Measurements from ENCODE around the gene ENKD1.

Gene ENKD1

GRCh38 chr16:67710607-67711006 lies 44.1 kb upstream of the ENKD1 start:
- H3K36me3 ChIP-seq (replicated peaks in 1 of 2; ENCODE audit: control insufficient read depth in 2 of 2, insufficient read depth in 2 of 2, low read length in 2 of 2): peaks cover 0 to 8% of the 10 kb centered on the region in 2 donors
- H2BK120ac ChIP-seq (ENCODE audit: low read depth, low read length): no peak overlapping the region
- no peak overlapping the region for H3K4ac ChIP-seq (ENCODE audit: low read length)
- H4K8ac ChIP-seq (ENCODE audit: low read depth, low read length): no peak overlapping the region
- H3K79me1 ChIP-seq (ENCODE audit: low read depth, low read length): peaks cover 6% of the 10 kb centered on the region
- no peak overlapping the region for H3K14ac ChIP-seq (ENCODE audit: low read length)
- H4K91ac ChIP-seq (ENCODE audit: low read depth, low read length, poor library complexity): no peak overlapping the region
- no peak for DNase-seq (ENCODE audit: low spot score)
- no peaks in the 10 kb centered on the region for H3K27me3 ChIP-seq (ENCODE audit: control insufficient read depth in 3 of 3, insufficient read depth in 3 of 3, low read depth in 1 of 3, low read length in 3 of 3)
- no peak overlapping the region for H2BK5ac ChIP-seq (ENCODE audit: low read length)
- H2BK15ac ChIP-seq (ENCODE audit: low read length): no peak overlapping the region
- no peak overlapping the region for H3K18ac ChIP-seq (ENCODE audit: low read length)
- no peaks in the 10 kb centered on the region for H3K9me3 ChIP-seq (replicated peaks in 1 of 2; ENCODE audit: control insufficient read depth in 2 of 2, insufficient read depth in 1 of 2, low read depth in 1 of 2, low read length in 2 of 2)
- no peak overlapping the region for H3K4me3 ChIP-seq (ENCODE audit: low read length in 2 of 2)
- H2AFZ ChIP-seq (ENCODE audit: low read length): no peak overlapping the region
- H3K9ac ChIP-seq (ENCODE audit: low read depth, low read length, poor library complexity): no peak overlapping the region
- H2AK5ac ChIP-seq (ENCODE audit: low read depth, low read length): no peak overlapping the region
- no peak overlapping the region for H3K27ac ChIP-seq (replicated peaks; ENCODE audit: low read length)
- no peaks in the 10 kb centered on the region for H3K4me1 ChIP-seq (ENCODE audit: control insufficient read depth in 2 of 2, insufficient read depth in 1 of 2, low read depth in 1 of 2, low read length in 2 of 2)
- H3K23ac ChIP-seq (ENCODE audit: low read depth, low read length, poor library complexity): no peak overlapping the region
- H2BK12ac ChIP-seq (ENCODE audit: low read length): no peak overlapping the region
- no CpG with 5 or more reads among the region's 6 CpGs for WGBS, 2 donors (ENCODE audit: extremely low coverage in 2 of 2, insufficient read length in 2 of 2, insufficient replicate concordance in 1 of 2)
- no peak overlapping the region for H3K4me2 ChIP-seq (ENCODE audit: insufficient read depth, low read length, poor library complexity, severe bottlenecking)

GRCh38 chr16:67709050-67709449 lies 42.5 kb upstream of the ENKD1 start:
- Histone ChIP-seq H3K14ac (ENCODE audit: low read length) (no peak overlapping the region), H2BK120ac (ENCODE audit: low read depth, low read length) (no peak overlapping the region), H3K4me1 (ENCODE audit: control insufficient read depth in 2 of 2, insufficient read depth in 1 of 2, low read depth in 1 of 2, low read length in 2 of 2) (no peaks in the 10 kb centered on the region), H2BK5ac (ENCODE audit: low read length) (no peak overlapping the region), H3K36me3 (replicated peaks in 1 of 2; ENCODE audit: control insufficient read depth in 2 of 2, insufficient read depth in 2 of 2, low read length in 2 of 2) (peaks cover 3 to 8% of the 10 kb centered on the region in 2 donors), H2BK15ac (ENCODE audit: low read length) (no peak overlapping the region), H3K4ac (ENCODE audit: low read length) (no peak overlapping the region), H3K9ac (ENCODE audit: low read depth, low read length, poor library complexity) (no peak overlapping the region), H3K4me3 (ENCODE audit: low read length in 2 of 2) (no peak overlapping the region), H2AFZ (ENCODE audit: low read length) (no peak overlapping the region), H2AK5ac (ENCODE audit: low read depth, low read length) (no peak overlapping the region), H2BK12ac (ENCODE audit: low read length) (no peak overlapping the region), H3K9me3 (replicated peaks in 1 of 2; ENCODE audit: control insufficient read depth in 2 of 2, insufficient read depth in 1 of 2, low read depth in 1 of 2, low read length in 2 of 2) (no peaks in the 10 kb centered on the region), H3K23ac (ENCODE audit: low read depth, low read length, poor library complexity) (no peak overlapping the region), H4K91ac (ENCODE audit: low read depth, low read length, poor library complexity) (no peak overlapping the region), H3K27me3 (ENCODE audit: control insufficient read depth in 3 of 3, insufficient read depth in 3 of 3, low read depth in 1 of 3, low read length in 3 of 3) (no peaks in the 10 kb centered on the region), H3K27ac (replicated peaks; ENCODE audit: low read length) (no peak overlapping the region), H3K18ac (ENCODE audit: low read length) (no peak overlapping the region), H3K4me2 (ENCODE audit: insufficient read depth, low read length, poor library complexity, severe bottlenecking) (no peak overlapping the region), H3K79me1 (ENCODE audit: low read depth, low read length) (peaks cover 8% of the 10 kb centered on the region), H4K8ac (ENCODE audit: low read depth, low read length) (no peak overlapping the region)
- DNase-seq (ENCODE audit: low spot score): no peak
- no CpG with 5 or more reads among the region's 1 CpG for WGBS, 2 donors (ENCODE audit: extremely low coverage in 2 of 2, insufficient read length in 2 of 2, insufficient replicate concordance in 1 of 2)

DNA sequence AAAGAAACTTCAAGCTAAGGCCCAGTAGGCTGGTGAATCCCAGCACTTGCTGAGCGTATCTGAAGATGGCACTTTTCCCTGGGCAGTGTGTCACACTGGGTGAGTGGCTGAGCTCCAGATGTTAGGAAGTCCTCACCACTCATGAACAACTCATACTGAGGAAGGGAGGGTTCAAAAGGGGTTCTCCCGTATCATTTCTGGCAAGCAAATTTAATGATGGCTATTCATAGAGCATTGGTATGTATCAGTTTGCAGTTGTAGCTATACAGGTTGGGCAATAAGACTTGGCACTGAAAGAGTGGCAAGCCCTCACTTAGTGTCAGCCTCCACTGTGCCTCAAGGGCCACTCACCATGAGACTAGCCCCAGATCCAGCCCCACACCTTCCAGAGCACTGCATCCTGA lies 41.8 kb upstream of the ENKD1 start:
- no peak overlapping the region for H3K23ac ChIP-seq (ENCODE audit: low read depth, low read length, poor library complexity)
- no peak overlapping the region for H2BK5ac ChIP-seq (ENCODE audit: low read length)
- H3K18ac ChIP-seq (ENCODE audit: low read length): no peak overlapping the region
- DNase-seq (ENCODE audit: low spot score): no peak
- no peaks in the 10 kb centered on the region for H3K9me3 ChIP-seq (replicated peaks in 1 of 2; ENCODE audit: control insufficient read depth in 2 of 2, insufficient read depth in 1 of 2, low read depth in 1 of 2, low read length in 2 of 2)
- H4K8ac ChIP-seq (ENCODE audit: low read depth, low read length): no peak overlapping the region
- H3K27me3 ChIP-seq (ENCODE audit: control insufficient read depth in 3 of 3, insufficient read depth in 3 of 3, low read depth in 1 of 3, low read length in 3 of 3): no peaks in the 10 kb centered on the region
- no peak overlapping the region for H2BK120ac ChIP-seq (ENCODE audit: low read depth, low read length)
- H3K9ac ChIP-seq (ENCODE audit: low read depth, low read length, poor library complexity): no peak overlapping the region
- H3K4ac ChIP-seq (ENCODE audit: low read length): no peak overlapping the region
- H2AK5ac ChIP-seq (ENCODE audit: low read depth, low read length): no peak overlapping the region
- H3K4me2 ChIP-seq (ENCODE audit: insufficient read depth, low read length, poor library complexity, severe bottlenecking): no peak overlapping the region
- H2BK12ac ChIP-seq (ENCODE audit: low read length): no peak overlapping the region
- peaks cover 3 to 8% of the 10 kb centered on the region in 2 donors for H3K36me3 ChIP-seq (replicated peaks in 1 of 2; ENCODE audit: control insufficient read depth in 2 of 2, insufficient read depth in 2 of 2, low read length in 2 of 2)
- no peak overlapping the region for H2BK15ac ChIP-seq (ENCODE audit: low read length)
- peaks cover 8% of the 10 kb centered on the region for H3K79me1 ChIP-seq (ENCODE audit: low read depth, low read length)
- no peak overlapping the region for H4K91ac ChIP-seq (ENCODE audit: low read depth, low read length, poor library complexity)
- no peak overlapping the region for H2AFZ ChIP-seq (ENCODE audit: low read length)
- no CpG with 5 or more reads among the region's 2 CpGs for WGBS, 2 donors (ENCODE audit: extremely low coverage in 2 of 2, insufficient read length in 2 of 2, insufficient replicate concordance in 1 of 2)
- no peak overlapping the region for H3K27ac ChIP-seq (replicated peaks; ENCODE audit: low read length)
- no peak overlapping the region for H3K4me3 ChIP-seq (ENCODE audit: low read length in 2 of 2)
- H3K4me1 ChIP-seq (ENCODE audit: control insufficient read depth in 2 of 2, insufficient read depth in 1 of 2, low read depth in 1 of 2, low read length in 2 of 2): no peaks in the 10 kb centered on the region
- H3K14ac ChIP-seq (ENCODE audit: low read length): no peak overlapping the region

GRCh38 chr16:67707790-67708189 lies 41.2 kb upstream of the ENKD1 start:
- H3K27ac ChIP-seq (replicated peaks; ENCODE audit: low read length): no peak overlapping the region
- no peak overlapping the region for H3K4ac ChIP-seq (ENCODE audit: low read length)
- no peak overlapping the region for H2AK5ac ChIP-seq (ENCODE audit: low read depth, low read length)
- H3K14ac ChIP-seq (ENCODE audit: low read length): no peak overlapping the region
- H3K27me3 ChIP-seq (ENCODE audit: control insufficient read depth in 3 of 3, insufficient read depth in 3 of 3, low read depth in 1 of 3, low read length in 3 of 3): no peaks in the 10 kb centered on the region
- no peaks in the 10 kb centered on the region for H3K9me3 ChIP-seq (replicated peaks in 1 of 2; ENCODE audit: control insufficient read depth in 2 of 2, insufficient read depth in 1 of 2, low read depth in 1 of 2, low read length in 2 of 2)
- H3K4me2 ChIP-seq (ENCODE audit: insufficient read depth, low read length, poor library complexity, severe bottlenecking): no peak overlapping the region
- WGBS, 2 donors (ENCODE audit: extremely low coverage in 2 of 2, insufficient read length in 2 of 2, insufficient replicate concordance in 1 of 2): no CpG with 5 or more reads among the region's 5 CpGs
- peaks cover 8% of the 10 kb centered on the region for H3K79me1 ChIP-seq (ENCODE audit: low read depth, low read length)
- H2BK12ac ChIP-seq (ENCODE audit: low read length): no peak overlapping the region
- H3K4me1 ChIP-seq (ENCODE audit: control insufficient read depth in 2 of 2, insufficient read depth in 1 of 2, low read depth in 1 of 2, low read length in 2 of 2): no peaks in the 10 kb centered on the region
- H3K4me3 ChIP-seq (ENCODE audit: low read length in 2 of 2): no peak overlapping the region
- H4K8ac ChIP-seq (ENCODE audit: low read depth, low read length): no peak overlapping the region
- peaks cover 3 to 8% of the 10 kb centered on the region in 2 donors for H3K36me3 ChIP-seq (replicated peaks in 1 of 2; ENCODE audit: control insufficient read depth in 2 of 2, insufficient read depth in 2 of 2, low read length in 2 of 2)
- no peak overlapping the region for H2BK5ac ChIP-seq (ENCODE audit: low read length)
- H3K9ac ChIP-seq (ENCODE audit: low read depth, low read length, poor library complexity): no peak overlapping the region
- no peak overlapping the region for H2BK120ac ChIP-seq (ENCODE audit: low read depth, low read length)
- H4K91ac ChIP-seq (ENCODE audit: low read depth, low read length, poor library complexity): no peak overlapping the region
- H3K18ac ChIP-seq (ENCODE audit: low read length): no peak overlapping the region
- DNase-seq (ENCODE audit: low spot score): no peak
- H2AFZ ChIP-seq (ENCODE audit: low read length): no peak overlapping the region
- H3K23ac ChIP-seq (ENCODE audit: low read depth, low read length, poor library complexity): no peak overlapping the region
- H2BK15ac ChIP-seq (ENCODE audit: low read length): no peak overlapping the region

All from neuronal stem cell (in vitro differentiated cells).